Mesothelial cell of epicardium (in vitro differentiated cells): ENCODE results near the gene LBHD2. TPM values are rescaled to one million over a fixed set of nuclear protein-coding genes. Genes with fewer than 3 reads are reported as not detected.
A peak's percentile ranks its signal among the peaks of the same experiment; 100 is the strongest.

Source experiments
- DNase-seq, 2 experiments: peaks; one replicate each; pipeline ENCODE4 v3.0.0; 2021; ENCODE audit warnings: low spot score in 2 of 2; ENCODE audit not compliant: unreplicated experiment in 2 of 2
- H3K27ac Mint-ChIP-seq: 2 replicates; pipeline ENCODE4 v1.8.0; 2021; ENCODE audit warnings: mixed read lengths
- H3K27me3 Mint-ChIP-seq: 2 replicates; pipeline ENCODE4 v1.8.0; 2021; ENCODE audit warnings: low read depth, mixed read lengths
- H3K36me3 Mint-ChIP-seq: 2 replicates; pipeline ENCODE4 v1.8.0; 2021; ENCODE audit warnings: mixed read lengths
- H3K4me1 Mint-ChIP-seq: 2 replicates; pipeline ENCODE4 v1.8.0; 2021; ENCODE audit warnings: mixed read lengths
- H3K4me3 Mint-ChIP-seq: 2 replicates; pipeline ENCODE4 v1.8.0; 2021; ENCODE audit warnings: mild to moderate bottlenecking, moderate library complexity, mixed read lengths
- H3K9me3 Mint-ChIP-seq: 2 replicates; pipeline ENCODE4 v1.8.0; 2021; ENCODE audit warnings: mixed read lengths
- total RNA-seq: library from RNA; stranded (reverse); gene quantifications from 3 replicates; pipeline ENCODE4 v1.2.1, GENCODE V29; 2021
- TF ChIP-seq, protein P1 (sequence below): fragments of 200-600 bp; sonication (generic); IDR thresholded peaks from one replicate; pipeline ENCODE4 v1.5.0; 2021; ENCODE audit warnings: antibody characterized with exemption; ENCODE audit not compliant: unreplicated experiment

LBHD2 gene
- total RNA-seq, 1 donor from 2014 or later, result not detected

DNA sequence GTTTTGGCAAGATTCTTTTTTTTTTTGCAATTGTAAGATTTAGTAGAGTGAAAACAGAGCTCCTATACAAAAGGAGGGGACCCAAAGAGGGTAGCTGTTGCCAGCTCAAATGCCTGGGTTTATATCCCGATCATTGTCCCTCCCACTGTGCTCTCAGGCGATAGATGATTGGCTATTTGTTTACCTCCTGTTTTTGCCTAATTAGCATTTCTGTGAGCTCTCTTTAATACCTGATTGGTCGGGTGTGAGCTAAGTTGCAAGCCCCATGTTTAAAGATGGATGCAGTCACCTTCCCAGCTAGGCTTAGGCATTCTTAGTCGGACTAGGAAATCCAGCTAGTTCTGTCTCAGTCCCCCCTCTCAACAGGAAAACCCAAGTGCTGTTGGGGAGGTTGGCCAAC is 12.4 kb downstream of the LBHD2 start:
- Mint-ChIP-seq H3K27me3 (peaks cover 1% of the 10 kb centered on the region), H3K27ac (peak overlapping the region; percentile 23), H3K36me3 (no peaks in the 10 kb centered on the region), H3K9me3 (no peaks in the 10 kb centered on the region), H3K4me3 (no peak overlapping the region), H3K4me1 (no peaks in the 10 kb centered on the region)
- no peak for DNase-seq
- TF ChIP-seq, protein P1, sequence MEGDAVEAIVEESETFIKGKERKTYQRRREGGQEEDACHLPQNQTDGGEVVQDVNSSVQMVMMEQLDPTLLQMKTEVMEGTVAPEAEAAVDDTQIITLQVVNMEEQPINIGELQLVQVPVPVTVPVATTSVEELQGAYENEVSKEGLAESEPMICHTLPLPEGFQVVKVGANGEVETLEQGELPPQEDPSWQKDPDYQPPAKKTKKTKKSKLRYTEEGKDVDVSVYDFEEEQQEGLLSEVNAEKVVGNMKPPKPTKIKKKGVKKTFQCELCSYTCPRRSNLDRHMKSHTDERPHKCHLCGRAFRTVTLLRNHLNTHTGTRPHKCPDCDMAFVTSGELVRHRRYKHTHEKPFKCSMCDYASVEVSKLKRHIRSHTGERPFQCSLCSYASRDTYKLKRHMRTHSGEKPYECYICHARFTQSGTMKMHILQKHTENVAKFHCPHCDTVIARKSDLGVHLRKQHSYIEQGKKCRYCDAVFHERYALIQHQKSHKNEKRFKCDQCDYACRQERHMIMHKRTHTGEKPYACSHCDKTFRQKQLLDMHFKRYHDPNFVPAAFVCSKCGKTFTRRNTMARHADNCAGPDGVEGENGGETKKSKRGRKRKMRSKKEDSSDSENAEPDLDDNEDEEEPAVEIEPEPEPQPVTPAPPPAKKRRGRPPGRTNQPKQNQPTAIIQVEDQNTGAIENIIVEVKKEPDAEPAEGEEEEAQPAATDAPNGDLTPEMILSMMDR, result no peak

DNA sequence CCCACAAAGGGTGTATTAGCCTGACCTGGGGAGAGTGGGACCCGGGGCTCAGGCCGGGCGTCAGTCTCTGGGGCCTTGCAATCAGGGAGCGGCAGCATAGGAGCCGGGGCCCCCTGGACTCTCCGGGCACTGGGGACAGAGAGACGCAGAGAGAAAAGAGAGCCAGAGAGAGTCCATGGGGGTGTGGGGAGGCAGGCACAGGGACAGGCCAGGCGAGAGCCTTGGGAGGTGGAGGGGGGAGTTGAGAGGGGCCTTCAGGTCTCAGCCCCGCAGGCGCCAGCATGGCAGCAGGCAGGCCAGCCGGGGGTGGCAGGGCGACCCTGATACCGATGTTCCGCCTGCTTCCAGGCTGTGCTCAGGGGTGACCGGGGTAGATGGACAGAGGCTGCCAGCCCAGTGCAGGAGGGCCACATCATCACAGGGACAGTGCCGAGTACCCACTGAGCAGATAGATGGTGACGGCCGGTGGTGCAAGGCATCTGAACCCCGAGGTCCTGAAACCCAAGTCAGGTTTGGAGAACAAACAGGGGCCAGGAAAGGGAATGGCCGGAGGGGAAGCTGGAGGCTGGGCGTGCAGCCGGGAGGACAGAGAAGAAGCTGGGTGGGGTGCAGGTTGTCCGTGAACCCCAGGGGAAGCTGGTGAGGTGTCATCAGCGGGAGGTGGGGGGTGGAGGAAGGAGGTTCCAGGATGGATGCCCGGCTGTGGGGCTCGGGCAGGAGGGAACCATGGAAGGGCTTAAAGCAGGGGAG is 13.4 kb downstream of the LBHD2 start:
- Mint-ChIP-seq H3K36me3 (no peaks in the 10 kb centered on the region), H3K9me3 (no peaks in the 10 kb centered on the region), H3K4me3 (no peak overlapping the region), H3K27ac (no peak overlapping the region), H3K4me1 (no peaks in the 10 kb centered on the region), H3K27me3 (peaks cover 3% of the 10 kb centered on the region)
- no peak for DNase-seq
- TF ChIP-seq, protein P1, result no peak

DNA sequence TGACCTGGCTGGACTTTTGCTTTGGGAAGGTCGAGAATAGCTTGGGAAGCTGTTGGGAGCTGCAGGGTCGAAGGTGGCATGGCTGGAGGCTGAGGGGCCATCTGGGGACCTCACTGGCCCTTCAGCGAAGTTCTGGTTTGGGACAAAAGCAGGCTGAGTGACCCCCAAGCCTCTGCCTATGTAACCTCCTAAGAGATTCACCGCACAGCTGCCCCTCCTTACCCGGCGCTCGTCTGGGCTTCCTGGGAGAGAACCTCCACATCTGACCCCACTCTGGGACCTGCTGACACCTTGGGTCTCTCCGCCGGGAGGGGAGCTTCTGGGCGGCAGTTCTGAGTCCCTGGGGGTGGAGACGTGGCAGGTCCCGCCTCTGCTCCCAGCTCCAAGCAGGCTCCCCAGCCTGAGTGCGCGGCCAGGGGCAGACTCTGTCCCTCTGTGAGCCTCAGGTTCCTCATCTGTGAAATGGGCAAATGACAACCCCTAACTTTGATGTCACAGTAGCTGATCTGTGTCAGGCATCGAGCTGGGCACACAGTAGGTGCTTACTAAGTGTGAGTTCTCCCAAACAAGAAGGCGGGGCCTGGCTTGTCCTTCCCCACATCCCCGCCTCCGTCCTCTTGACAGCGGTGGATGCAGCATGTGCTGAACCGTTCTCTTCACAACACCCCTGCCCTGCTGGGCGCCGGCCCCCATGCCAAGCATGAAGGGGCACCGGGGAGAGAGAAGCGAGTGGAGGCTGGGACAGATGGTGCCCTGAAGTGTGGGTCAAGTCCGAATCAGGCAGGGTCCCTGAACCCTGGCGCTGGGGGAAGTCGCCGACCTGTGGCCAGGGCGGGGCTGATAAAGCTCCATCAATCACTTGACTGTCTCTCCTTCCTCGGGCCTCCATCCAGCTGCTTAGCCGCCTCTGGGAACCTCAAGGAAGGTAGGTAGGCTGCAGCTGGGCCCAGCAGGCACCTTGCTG is 14.3 kb downstream of the LBHD2 start:
- TF ChIP-seq, protein P1, result no peak

DNA sequence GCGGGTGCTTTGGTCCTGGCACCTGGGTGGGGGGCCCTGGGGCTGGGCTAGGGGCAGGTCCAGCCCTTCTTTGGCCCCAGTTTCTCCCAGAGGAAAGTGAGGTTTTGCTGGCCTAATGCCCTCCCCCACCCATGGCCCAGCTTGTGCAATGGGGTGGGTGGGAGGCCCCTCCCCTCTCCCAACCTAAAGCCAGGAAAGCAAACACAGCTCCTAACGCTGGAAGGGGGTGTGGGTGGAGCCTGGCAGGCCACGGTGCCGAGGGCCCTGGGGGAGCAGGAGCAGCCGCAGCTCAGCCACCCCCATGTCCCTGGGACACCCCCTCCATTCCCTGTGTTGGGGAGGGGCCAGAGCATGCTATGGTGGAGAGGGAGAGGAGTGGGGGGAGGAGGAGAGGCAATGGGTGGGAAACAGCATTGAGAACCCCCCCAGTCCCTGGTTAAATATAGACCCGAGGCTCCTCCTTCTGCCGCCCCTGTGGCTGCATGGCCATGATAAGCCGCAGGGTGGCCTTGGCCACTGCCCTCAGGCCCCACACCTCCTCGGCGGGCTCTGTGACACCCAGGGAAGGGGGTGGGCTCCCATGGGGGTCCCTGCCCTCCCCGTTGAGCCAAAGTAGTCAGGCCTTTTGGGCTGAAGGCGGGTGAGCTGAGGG is 15.2 kb downstream of the LBHD2 start:
- peaks cover 8% of the 10 kb centered on the region for H3K27me3 Mint-ChIP-seq
- TF ChIP-seq, protein P1, result no peak
- H3K9me3 Mint-ChIP-seq, result no peaks in the 10 kb centered on the region

More for the DNA sequence above, 14.3 kb downstream of the LBHD2 start:
- Mint-ChIP-seq H3K27ac (no peak overlapping the region), H3K27me3 (peaks cover 4% of the 10 kb centered on the region), H3K4me3 (no peak overlapping the region), H3K36me3 (no peaks in the 10 kb centered on the region), H3K9me3 (no peaks in the 10 kb centered on the region), H3K4me1 (no peaks in the 10 kb centered on the region)
- DNase-seq, result no peak

DNA sequence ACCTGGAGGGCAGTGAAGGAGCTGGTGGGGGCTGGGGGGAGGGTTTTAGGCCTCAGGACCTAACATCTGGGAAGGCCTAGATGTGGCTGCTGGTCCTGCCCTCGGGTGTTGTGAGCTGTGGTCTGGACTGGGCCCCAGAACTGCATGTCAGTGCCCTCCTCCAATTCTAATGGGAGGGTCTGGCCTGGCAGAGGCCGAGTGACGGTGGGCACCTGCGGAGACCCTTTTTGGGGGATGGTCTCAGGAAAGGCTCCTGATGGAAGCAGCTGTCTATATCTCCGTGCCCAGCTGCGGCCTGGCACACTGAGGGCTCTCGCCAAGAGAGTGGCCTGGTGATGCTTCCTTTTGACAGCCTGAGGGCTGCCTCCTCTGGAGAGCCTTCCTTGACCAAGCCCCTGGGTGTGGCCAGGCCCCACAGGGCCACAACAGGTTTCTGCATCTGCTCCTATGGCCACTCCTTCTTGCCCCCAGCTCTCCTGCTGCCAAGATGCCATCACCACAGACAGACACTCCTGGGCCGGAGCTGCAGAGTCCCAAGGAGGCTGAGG is 15.8 kb downstream of the LBHD2 start:
- Mint-ChIP-seq H3K27ac (no peak overlapping the region), H3K36me3 (no peaks in the 10 kb centered on the region)
- TF ChIP-seq, protein P1, result no peak

More for the DNA sequence above, 15.2 kb downstream of the LBHD2 start:
- Mint-ChIP-seq H3K36me3 (no peaks in the 10 kb centered on the region), H3K4me3 (no peak overlapping the region), H3K4me1 (peaks cover 2% of the 10 kb centered on the region), H3K27ac (no peak overlapping the region)
- no peak for DNase-seq

More for the DNA sequence above, 15.8 kb downstream of the LBHD2 start:
- no peak for DNase-seq
- no peaks in the 10 kb centered on the region for H3K9me3 Mint-ChIP-seq
- no peak overlapping the region for H3K4me3 Mint-ChIP-seq
- H3K4me1 Mint-ChIP-seq, result peaks cover 4% of the 10 kb centered on the region
- peaks cover 14% of the 10 kb centered on the region for H3K27me3 Mint-ChIP-seq
